Measurements from ENCODE around the gene GRIPAP1.
A peak's percentile ranks its signal among the peaks of the same experiment; 100 is the strongest.

The GRIPAP1 gene

DNA sequence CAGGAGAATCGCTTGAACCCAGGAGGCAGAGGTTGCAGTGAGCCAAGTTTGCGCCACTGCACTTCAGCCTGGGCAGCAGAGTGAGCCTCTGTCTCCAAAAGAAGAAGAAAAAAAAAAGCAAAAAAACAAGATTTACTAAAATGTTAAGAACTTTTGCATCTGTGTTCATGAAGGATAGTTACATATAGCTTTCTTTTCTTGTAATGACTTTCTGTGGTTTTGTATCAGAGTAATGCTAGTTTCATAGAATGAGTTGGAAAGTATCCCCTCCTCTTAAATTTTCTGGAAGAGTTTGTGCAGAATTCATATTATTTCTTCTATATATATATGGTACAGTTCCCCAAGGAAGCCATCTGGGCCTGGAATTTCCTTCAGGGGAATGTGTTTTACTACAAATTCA is 17.0 kb upstream of the GRIPAP1 start:
- ChIA-PET CTCF (no interaction called here), POLR2A (no interaction called here)
- DNase-seq (ENCODE audit: extremely low spot score): no peak
- TF ChIP-seq, protein P1, sequence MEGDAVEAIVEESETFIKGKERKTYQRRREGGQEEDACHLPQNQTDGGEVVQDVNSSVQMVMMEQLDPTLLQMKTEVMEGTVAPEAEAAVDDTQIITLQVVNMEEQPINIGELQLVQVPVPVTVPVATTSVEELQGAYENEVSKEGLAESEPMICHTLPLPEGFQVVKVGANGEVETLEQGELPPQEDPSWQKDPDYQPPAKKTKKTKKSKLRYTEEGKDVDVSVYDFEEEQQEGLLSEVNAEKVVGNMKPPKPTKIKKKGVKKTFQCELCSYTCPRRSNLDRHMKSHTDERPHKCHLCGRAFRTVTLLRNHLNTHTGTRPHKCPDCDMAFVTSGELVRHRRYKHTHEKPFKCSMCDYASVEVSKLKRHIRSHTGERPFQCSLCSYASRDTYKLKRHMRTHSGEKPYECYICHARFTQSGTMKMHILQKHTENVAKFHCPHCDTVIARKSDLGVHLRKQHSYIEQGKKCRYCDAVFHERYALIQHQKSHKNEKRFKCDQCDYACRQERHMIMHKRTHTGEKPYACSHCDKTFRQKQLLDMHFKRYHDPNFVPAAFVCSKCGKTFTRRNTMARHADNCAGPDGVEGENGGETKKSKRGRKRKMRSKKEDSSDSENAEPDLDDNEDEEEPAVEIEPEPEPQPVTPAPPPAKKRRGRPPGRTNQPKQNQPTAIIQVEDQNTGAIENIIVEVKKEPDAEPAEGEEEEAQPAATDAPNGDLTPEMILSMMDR (IDR thresholded peaks at IDR 0.05; ENCODE audit: control extremely low read depth, extremely low read depth, low read depth, missing control alignments): no peak

DNA sequence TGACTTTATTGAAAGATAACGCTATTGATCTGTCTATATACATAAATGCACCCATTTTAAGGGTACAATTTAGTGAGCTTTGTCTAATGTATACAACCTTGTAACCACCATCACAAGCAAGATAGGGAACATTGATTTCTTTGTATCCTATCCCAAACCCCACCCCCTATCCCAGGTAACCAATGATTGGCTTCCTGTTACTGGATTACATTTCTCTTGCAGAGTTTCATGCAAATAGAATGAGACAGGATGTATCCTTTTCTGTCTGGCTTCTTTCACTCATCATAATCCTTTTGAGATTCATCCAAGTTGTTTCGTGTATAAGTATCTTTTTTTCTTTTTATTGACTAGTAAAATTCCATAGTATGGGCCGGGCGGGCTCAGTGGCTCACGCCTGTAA is 1.6 kb upstream of the GRIPAP1 start:
- TF ChIP-seq, protein P1 (IDR thresholded peaks at IDR 0.05; ENCODE audit: control extremely low read depth, extremely low read depth, low read depth, missing control alignments): no peak
- ChIA-PET CTCF (no interaction called here), POLR2A (no interaction called here)
- DNase-seq (ENCODE audit: extremely low spot score): no peak

DNA sequence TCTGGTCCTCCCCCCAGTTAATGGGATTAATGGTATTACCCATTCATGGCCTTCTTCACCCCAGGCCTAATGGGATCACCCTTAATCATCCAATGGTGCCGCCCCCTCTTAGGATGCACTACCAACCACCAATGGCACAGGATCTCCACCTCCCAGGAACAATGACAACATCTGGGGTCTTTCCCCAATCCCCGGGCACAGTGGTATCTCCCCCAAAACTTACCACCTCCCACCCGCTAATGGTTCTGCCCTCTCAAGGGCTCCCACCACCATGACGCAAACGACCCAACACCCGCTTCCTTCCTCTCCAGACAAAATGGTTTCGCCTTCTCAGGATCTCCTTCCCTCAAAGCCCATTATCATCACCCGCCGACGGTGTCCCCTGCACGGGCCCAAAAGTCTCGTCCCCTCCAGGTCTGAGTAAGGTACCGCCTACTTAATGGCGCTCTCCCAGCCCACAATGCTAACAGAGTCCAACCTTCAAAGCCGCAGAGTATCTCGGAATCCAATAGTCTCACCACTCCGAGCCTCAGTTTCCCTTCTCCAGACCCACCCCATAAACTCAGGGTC is 458 bp downstream of the GRIPAP1 start:
- DNase-seq (ENCODE audit: extremely low spot score): peak; percentile 28
- TF ChIP-seq, protein P1 (IDR thresholded peaks at IDR 0.05; ENCODE audit: control extremely low read depth, extremely low read depth, low read depth, missing control alignments): no peak
- ChIA-PET CTCF (interaction anchor here (1.0 to 1.1 kb wide), 2 partner anchors 41 to 105 kb away, joined by 3 read pairs; no protein-coding TSS in a partner anchor), POLR2A (no interaction called here)

DNA sequence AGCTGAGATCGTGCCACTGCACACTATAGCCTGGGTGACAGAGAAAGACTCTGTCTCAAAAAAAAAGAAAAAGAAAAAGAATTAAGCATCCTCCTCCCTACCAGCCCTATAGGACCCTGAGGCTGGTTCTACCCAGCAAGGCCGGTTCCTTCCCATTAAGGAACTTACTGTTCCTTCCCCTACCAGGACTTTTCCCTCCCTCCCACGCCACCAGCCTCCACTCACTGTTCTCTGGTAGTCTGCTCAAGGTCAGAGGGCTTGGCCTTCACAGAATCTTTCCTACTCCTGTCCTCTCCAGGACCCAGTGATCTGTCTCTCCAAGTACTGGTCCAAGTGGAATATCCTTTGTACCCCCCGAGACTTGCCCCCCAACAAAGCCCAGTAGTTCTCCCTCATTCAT is 1.4 kb downstream of the GRIPAP1 start:
- ChIA-PET POLR2A (no interaction called here), CTCF (interaction anchor here (0.9 kb wide), 1 partner anchor 29 kb away, joined by 3 read pairs; no protein-coding TSS in a partner anchor)
- no peak for DNase-seq (ENCODE audit: extremely low spot score)
- TF ChIP-seq, protein P1 (IDR thresholded peaks at IDR 0.05; ENCODE audit: control extremely low read depth, extremely low read depth, low read depth, missing control alignments): no peak

DNA sequence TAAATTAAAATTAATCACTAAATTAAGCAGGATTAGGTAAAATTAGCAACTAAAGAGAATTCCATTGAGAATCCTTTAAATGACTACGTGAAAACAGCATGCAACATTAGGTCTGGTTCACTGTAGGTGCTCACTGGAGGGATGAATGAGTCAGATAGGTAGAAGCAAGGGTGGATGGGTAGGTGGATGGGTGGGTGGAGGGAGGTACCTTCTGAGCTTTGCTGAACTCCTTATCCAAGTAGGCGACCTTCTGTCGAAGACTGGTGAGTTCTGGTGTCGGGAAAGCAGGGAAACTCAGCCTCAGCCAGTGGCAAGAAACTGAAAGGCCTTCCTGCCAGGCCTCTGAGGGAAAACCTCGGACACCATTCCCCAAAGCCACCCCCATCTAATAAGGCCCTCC is 3.0 kb downstream of the GRIPAP1 start:
- TF ChIP-seq, protein P1 (IDR thresholded peaks at IDR 0.05; ENCODE audit: control extremely low read depth, extremely low read depth, low read depth, missing control alignments): no peak
- ChIA-PET POLR2A (no interaction called here), CTCF (no interaction called here)
- DNase-seq (ENCODE audit: extremely low spot score): no peak

DNA sequence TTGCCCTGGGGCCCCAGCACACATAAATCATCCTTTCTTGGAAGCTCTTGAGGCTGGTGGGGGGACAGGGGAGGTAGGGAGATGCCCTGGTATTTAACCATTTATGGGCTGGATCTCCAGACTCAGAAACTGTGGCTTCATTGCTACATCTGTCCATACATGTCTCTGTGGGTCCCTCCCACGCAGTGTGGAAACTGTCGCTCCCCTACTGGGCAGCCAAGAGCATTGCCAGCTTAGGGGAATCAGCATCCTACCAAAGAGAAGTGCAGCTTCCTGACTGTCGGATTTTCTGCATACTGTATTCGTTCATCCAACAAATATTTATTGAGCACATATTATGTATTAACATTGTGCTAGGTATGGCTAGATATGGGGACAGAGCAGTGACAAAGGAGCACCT is 3.7 kb downstream of the GRIPAP1 start:
- ChIA-PET CTCF (no interaction called here), POLR2A (no interaction called here)
- TF ChIP-seq, protein P1 (IDR thresholded peaks at IDR 0.05; ENCODE audit: control extremely low read depth, extremely low read depth, low read depth, missing control alignments): no peak

DNA sequence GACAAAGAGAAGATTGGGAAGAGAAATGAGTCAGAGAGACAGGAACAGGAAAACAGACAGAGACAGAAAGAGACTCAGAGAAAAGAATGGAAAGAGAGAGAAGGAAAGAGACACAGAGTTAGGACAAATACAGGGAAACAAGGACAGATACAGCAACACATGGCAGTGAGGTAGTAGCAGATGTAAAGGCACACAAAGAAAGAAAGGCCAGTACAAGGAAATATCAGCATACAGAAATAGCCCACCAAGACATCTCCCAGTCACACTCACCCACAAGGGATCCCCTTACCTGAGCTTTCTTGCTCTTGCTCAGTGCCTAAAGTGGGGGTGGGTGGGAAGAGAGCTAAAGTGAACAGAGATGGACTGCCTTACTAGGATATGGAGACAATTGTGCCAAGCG is 4.2 kb downstream of the GRIPAP1 start:
- no peak for DNase-seq (ENCODE audit: extremely low spot score)
- ChIA-PET CTCF (no interaction called here), POLR2A (no interaction called here)
- TF ChIP-seq, protein P1 (IDR thresholded peaks at IDR 0.05; ENCODE audit: control extremely low read depth, extremely low read depth, low read depth, missing control alignments): no peak

More for the DNA sequence above, 3.7 kb downstream of the GRIPAP1 start:
- DNase-seq (ENCODE audit: extremely low spot score): no peak

Measured in GM10248 (cell line).